ENCODE data around the gene CRTC2.
"Not testable (repeated sequence)": the region's sequence is repeated elsewhere in the genome, so short reads cannot be mapped to it uniquely, and the experiment has no call there.

Gene CRTC2

GRCh38 chr1:153906396-153906795 lies 52.0 kb downstream of the CRTC2 start:
- no peak overlapping the region for H3K4me3 ChIP-seq (ENCODE audit: low read depth, low read length)
- DNase-seq (ENCODE audit: low read depth, low spot score) = no peak
- in situ Hi-C loops (cut with HindIII; ENCODE audit: low sequenced_read_pairs) = no loop called here
- TF ChIP-seq CTCF (IDR thresholded peaks at IDR 0.05; ENCODE audit: low read depth, low read length) = no peak

GRCh38 chr1:153905908-153906307 lies 52.5 kb downstream of the CRTC2 start:
- H3K4me3 ChIP-seq (ENCODE audit: low read depth, low read length); DNase-seq (ENCODE audit: low read depth, low spot score); in situ Hi-C loops (cut with HindIII; ENCODE audit: low sequenced_read_pairs): not testable (repeated sequence)

GRCh38 chr1:153903841-153904455 lies 54.5 kb downstream of the CRTC2 start:
- H3K4me3 ChIP-seq (ENCODE audit: low read depth, low read length) = no peak overlapping the region
- no peak for DNase-seq (ENCODE audit: low read depth, low spot score)
- in situ Hi-C loops (cut with HindIII; ENCODE audit: low sequenced_read_pairs) = no loop called here
- TF ChIP-seq CTCF (IDR thresholded peaks at IDR 0.05; ENCODE audit: low read depth, low read length) = no peak

GRCh38 chr1:153899509-153899908 lies 58.9 kb downstream of the CRTC2 start:
- DNase-seq (ENCODE audit: low read depth, low spot score) = no peak
- in situ Hi-C loops (cut with HindIII; ENCODE audit: low sequenced_read_pairs) = no loop called here
- H3K4me3 ChIP-seq (ENCODE audit: low read depth, low read length) = no peak overlapping the region
- no peak for TF ChIP-seq CTCF (IDR thresholded peaks at IDR 0.05; ENCODE audit: low read depth, low read length)
